Adipose tissue (tissue), 3 donors: ENCODE measurements around the gene CSN2. TPM values are rescaled to one million over a fixed set of nuclear protein-coding genes. Genes with fewer than 3 reads are reported as not detected.

Experiments used
- H3K27ac ChIP-seq: one replicate; pipeline ENCODE4 v1.5.1; 2013; ENCODE audit warnings: low read depth, low read length
- WGBS, 3 donors: extraction: QIAGEN DNeasy Blood & Tissue Kit; methylation state at CpG; one replicate each; pipeline ENCODE4 v1.1.7; 2013; 5-methylcytosine and 5-hydroxymethylcytosine counted together
- polyA plus RNA-seq, 3 donors: library from polyadenylated mRNA; stranded (reverse); fragments of 200-250 nt; gene quantifications; one replicate each; pipeline ENCODE4 v1.2.3, GENCODE V29; 2013
- donor health status: healthy with polysubstance abuse.
- donor health status: Bipolar disorder and iron deficiency.
- donor health status: healthy.

CSN2 gene
- polyA plus RNA-seq, 3 donors = not detected

DNA sequence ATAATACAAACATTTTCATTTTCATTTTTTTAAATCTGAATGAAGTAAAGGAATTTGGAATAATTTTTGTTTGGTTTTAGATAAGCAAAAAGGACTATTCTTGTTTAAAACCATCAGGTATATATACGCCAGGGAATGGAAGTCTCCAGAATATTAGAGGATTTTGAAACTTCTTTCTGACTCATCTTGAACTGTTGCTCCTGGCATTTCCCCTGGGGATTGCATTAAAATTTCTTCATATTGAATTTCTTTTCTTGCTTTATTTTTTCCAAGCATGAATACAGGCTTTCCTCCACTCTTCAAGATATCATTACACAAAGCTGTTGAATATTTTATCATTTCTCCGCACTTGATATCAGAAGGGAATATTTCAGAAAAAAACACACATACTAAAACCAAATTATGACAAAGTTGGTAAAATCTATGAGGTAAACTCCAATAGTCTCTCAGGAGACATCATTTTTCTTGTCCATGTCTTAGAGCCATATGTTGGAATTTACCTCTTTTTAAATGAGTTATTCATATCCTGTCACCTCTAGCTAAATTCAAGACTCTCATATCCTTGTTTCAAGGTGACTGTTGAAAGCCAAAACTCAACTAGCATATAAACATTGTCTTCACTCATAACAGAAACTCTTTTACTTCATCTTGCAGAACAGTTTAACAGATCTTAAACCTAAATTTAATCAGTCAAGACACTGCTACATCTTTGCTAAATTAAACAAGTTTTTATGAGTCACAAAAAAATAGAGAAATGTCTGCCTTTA, 55.3 kb downstream of the CSN2 start:
- 62 to 80% (median 70%) methylated on average over 2 of the region's 2 CpGs for WGBS, 3 donors

GRCh38 chr4:69909195-69909594, 56.3 kb downstream of the CSN2 start:
- 92 to 96% (median 95%) methylated on average over 4 of the region's 4 CpGs for WGBS, 3 donors
- no peak overlapping the region for H3K27ac ChIP-seq

More for the DNA sequence above, 55.3 kb downstream of the CSN2 start:
- H3K27ac ChIP-seq = no peak overlapping the region

DNA sequence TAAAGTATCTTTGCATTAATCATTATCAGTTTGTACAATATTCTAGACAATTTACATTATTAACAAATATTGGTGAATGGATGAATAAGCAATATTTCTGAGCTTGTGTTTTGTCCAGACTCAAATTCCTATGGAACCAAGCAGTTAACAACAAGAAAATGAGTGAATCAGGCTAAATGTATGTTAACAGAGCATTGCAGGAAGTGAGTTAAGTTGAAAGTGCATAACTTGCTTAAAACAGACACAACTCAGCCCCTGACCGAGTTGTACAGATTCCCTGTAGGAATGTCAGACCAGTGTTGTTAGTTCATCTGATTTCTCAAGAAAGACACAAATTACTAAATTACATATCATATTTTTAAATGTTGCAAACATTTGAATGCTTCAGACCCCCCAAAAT, 58.4 kb downstream of the CSN2 start:
- WGBS, 3 donors = 45 to 64% (median 63%) methylated on average over 1 of the region's 1 CpG
- H3K27ac ChIP-seq = no peak overlapping the region

Other genes starting within 250 kb of the CSN2 start
- 1 to 10 TPM in 2 of 3 donors, under 1 TPM in 1; 0.26 to 5.4 (median 2.8) TPM for gene SULT1B1, start 205.1 kb downstream of the CSN2 start, polyA plus RNA-seq
- gene SULT1E1, start 105.6 kb downstream of the CSN2 start, polyA plus RNA-seq = under 1 TPM in 1 of 3 donors, not detected in 2; 0.10 TPM
- gene CSN1S1, start 34.7 kb downstream of the CSN2 start, polyA plus RNA-seq = 10 to 100 TPM in 1 of 3 donors, 1 to 10 TPM in 1, under 1 TPM in 1; 0.35 to 12.7 (median 8.1) TPM
- gene STATH, start 30.2 kb upstream of the CSN2 start, polyA plus RNA-seq = not detected
- not detected for gene HTN3, start 62.7 kb upstream of the CSN2 start, polyA plus RNA-seq
- not detected for gene HTN1, start 84.7 kb upstream of the CSN2 start, polyA plus RNA-seq
- gene PRR27, start 188.5 kb upstream of the CSN2 start, polyA plus RNA-seq = not detected
- gene ODAM, start 230.0 kb upstream of the CSN2 start, polyA plus RNA-seq = 1 to 10 TPM in 2 of 3 donors, under 1 TPM in 1; 0.08 to 1.3 (median 1.1) TPM